Stimulated activated CD8-positive, alpha-beta memory T cell treated with anti-CD3 and anti-CD28 coated beads, Interleukin-4, amount 100 ng/mL, for 48 hours (primary cell): Measurements from ENCODE around the gene CHMP4B.

ENCODE experiments used
- DNase-seq: peaks from one replicate; pipeline ENCODE4 v3.0.0-alpha.2; 2020

Gene CHMP4B

GRCh38 chr20:33841436-33841799 lies 30.3 kb downstream of the CHMP4B start:
- DNase-seq: no peak

DNA sequence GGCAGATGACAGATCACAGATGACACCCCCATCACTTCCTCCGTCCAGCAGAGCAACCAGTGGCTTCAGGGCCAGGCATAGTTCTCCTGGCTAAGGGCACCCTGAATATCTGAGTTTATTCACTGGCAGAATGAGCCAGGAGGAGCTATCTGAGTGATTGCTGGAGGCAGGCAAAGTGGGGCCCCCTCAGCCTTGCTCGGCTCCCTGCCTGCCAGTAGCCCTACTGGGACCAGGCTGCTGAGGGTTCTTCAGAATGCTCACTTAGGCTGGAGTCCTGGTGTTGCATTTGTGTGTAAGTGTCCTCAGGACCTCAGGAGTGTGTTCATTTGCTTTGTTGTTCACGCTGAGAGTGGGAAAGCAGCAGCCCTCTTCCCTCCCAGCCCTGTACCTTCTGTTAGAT lies 31.2 kb downstream of the CHMP4B start:
- no peak for DNase-seq

GRCh38 chr20:33843050-33843449 lies 31.9 kb downstream of the CHMP4B start:
- no peak for DNase-seq

DNA sequence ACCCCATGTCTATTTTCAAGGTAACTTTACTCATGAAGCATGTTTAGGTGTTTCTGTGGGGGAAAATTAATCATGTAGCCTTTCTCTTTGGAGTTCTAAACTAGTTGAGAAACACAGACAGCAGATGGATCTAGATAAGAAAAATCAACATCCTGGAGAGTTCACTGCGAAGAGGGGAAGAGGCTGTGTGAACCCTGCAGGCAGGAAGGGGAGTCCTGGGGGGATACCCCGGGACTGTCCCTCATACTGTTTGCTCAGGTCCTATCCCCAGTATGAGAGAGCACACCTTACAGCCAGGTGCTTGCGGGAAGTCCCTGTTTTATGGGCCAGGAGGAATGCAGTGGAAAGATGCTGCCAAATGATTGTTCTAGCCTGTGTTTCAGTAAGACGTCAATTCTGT lies 32.7 kb downstream of the CHMP4B start:
- no peak for DNase-seq

- no peak for DNase-seq
These were observed 35.3 kb downstream of the CHMP4B start for GRCh38 chr20:33846291-33846935.

- no peak for DNase-seq
These were observed 35.9 kb downstream of the CHMP4B start for GRCh38 chr20:33847006-33847405.

DNA sequence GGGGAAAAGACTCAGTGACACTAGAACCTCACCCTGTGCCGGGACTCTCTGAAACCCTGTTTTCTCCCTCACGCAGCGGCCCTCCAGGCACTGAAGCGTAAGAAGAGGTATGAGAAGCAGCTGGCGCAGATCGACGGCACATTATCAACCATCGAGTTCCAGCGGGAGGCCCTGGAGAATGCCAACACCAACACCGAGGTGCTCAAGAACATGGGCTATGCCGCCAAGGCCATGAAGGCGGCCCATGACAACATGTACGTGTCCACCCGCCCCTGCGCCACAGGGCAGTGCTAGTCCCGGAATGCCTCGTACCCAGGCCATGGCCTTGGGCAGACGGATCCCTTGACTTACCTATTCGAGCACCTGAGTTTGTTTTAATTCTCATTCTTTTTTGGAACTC lies 37.2 kb downstream of the CHMP4B start:
- no peak for DNase-seq

DNA sequence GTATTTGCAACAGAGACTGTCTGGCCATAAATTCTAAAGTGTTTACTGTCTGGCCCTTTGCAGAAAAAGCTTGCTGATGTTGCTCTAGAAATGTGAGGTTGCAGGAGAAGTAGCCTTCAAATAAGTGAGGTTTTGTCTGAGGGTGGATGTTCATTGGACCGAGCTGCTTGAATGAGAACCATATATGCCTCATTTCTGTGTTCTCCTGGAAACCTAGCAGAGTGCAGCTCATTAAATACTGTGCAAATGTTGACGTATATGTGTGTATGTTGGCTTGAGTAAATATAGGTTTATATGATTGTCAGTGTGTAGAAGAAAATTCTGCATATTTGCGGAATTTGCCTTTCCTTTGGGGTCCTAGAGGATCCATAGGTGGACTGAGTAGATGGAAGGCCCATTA lies 39.0 kb downstream of the CHMP4B start:
- DNase-seq: no peak

DNA sequence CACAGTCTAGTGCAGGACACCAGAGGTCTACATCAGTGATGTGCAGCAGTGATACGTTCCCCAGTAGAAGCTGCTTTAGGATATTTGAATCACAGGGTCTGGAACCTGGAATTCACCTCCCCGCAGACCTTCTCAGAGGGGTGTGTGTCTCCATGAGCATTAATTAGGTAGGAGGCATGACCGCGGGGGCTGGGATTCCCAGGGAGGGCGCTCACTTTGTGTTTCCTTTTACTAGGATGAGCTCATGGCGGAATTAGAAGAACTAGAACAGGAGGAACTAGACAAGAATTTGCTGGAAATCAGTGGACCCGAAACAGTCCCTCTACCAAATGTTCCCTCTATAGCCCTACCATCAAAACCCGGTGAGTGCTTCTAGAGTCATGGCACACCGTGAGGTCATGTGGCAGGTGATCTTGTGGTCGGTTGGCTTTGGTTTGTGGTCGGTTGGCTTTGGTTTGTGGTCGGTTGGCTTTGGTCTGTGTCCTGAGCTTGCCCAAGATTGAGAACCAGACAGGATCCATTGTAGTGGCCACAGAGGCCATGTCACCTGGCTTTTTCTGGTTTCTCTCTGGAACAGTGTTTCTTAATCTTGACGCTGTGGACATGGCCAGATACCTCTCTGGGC lies 40.8 kb downstream of the CHMP4B start:
- DNase-seq: no peak

DNA sequence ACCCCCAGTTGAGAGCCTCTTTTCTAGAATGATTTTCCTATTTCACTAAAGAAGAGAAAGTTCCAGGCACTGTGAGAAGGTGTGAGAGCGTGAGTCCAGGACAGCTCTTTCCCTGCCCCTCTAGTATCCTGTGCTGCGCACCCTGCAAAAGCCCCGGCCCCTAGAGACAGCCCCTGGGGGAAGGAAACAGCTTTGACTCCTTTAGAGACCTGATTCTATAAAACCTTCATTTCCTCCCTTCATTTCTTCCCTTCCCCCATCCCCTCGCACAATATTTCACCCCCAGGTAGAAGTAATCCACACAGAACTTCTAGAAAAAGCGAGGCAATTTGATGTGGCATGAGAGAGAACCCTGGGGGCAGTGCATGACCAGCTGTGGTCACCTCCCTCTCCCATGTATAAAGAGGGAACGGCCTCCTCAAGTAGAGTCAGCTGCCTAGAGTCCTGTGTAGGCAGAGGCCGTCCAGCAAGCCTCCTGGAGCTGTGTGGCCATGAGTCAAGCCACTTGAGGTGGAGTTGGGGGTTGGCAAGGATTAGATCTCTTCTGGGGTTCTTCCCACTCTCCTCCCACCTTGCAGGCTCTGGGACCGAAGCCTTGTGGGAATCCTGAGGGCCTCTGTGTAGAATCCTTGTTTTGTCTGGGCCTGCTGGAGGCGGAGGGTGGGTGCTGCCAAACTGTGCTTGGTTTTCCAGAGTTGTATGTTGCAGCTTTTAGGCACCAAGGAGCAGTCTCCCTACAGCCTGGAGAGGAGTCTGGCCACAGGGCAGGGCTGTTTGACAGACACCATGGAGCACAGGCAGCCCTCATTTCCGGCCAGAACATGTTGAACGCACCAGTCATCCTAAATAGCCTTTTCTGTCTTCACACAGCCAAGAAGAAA lies 41.7 kb downstream of the CHMP4B start:
- DNase-seq: no peak

DNA sequence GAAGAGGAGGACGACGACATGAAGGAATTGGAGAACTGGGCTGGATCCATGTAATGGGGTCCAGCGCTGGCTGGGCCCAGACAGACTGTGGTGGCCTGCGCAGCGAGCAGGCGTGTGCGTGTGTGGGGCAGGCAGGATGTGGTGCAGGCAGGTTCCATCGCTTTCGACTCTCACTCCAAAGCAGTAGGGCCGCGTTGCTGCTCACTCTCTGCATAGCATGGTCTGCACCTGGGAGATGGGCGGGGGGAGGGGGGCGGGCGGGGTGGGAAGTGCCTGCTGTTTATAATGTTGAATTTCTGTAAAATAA lies 42.3 kb downstream of the CHMP4B start:
- DNase-seq: no peak

DNA sequence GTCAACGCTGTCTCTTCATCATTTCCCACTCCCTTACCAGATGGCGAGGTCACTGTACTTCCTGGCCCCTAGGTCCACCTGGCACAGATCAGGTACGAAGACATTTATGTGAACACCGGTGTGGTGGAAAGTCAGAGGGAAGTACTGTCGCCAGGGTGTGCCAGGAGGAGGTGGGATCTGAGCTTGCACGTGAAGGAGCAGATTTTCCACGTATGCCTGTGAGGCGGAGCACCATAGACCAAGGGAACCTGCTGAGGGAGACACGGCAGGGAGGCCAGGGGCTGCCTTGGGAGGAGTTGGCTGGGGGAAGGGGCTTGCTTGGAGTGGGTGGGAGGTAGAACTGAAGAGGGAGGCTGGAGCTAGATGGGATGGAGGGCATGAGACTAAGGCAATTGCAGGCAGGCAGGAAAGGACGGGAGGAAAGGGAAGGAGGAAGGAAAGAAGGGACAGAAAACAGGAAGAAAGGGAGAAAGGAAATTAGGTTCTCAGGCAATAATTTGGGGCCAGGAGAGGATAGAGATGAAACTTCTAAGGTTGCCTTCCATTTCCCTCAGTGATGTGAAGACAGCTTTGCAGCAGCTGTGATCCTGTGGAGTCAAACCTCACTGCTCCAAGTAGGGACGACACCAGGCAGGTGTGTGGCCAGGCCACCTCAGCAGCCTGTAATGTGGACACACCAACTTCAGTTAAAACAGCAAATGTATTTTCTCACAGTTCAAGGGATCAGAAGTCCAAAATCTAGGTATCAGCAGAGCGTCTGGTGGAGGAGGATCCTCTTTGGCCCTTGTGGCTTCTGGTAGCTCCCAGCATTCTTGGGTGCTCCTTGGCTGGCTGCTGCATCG lies 46.8 kb downstream of the CHMP4B start:
- no peak for DNase-seq

- DNase-seq: no peak
These were observed 47.5 kb downstream of the CHMP4B start for GRCh38 chr20:33858666-33859065.

DNA sequence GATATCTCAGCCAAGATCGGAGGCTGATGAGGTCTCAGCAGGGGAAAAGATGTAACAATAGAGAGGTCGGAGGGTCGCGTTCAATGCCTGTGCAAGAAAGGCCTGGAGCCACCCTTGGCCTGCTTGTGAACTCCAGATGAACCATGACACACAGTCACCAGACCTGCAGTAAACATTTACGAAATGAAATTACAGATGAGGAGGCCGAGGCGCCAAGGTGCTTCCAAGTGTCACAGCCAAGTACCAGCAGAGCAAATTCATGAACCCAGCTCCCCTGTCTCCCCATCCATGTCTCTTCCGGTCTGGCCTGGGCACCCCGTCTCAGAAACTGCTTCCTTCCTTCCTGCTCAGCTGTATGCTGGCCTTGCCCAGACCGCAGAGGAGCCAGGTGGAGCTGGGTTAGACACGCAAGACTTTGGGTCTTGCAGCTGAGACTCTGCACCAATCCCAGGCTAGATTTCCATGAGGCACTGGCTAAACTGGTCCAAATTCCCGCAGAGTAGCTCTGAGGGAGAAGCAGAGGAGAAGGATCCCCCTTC lies 48.1 kb downstream of the CHMP4B start:
- peak; percentile 33 for DNase-seq

DNA sequence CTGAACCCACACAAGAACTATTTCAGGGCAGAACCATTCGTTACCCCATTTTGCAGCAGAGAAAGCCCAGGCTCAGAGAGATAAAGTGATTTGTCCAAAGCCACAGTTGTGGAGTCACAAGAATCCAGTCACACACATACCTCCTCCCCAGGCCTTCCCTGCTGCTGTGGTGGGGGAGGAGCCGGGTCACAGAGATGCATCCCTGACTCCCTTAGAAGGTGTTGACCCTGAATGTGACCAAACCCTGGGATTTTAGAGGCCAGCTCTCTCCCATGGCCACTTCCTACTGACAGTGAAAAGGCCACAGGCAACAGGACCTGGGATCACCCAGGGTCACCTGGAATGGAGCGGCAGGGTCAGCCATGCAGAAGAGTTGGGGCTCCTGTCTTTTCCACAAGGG lies 48.6 kb downstream of the CHMP4B start:
- DNase-seq: no peak

GRCh38 chr20:33861458-33861857 lies 50.3 kb downstream of the CHMP4B start:
- DNase-seq: no peak

- peak; percentile 75 for DNase-seq
These were observed 51.7 kb downstream of the CHMP4B start for GRCh38 chr20:33862709-33863403.

GRCh38 chr20:33863440-33864323 lies 52.5 kb downstream of the CHMP4B start:
- DNase-seq: no peak

DNA sequence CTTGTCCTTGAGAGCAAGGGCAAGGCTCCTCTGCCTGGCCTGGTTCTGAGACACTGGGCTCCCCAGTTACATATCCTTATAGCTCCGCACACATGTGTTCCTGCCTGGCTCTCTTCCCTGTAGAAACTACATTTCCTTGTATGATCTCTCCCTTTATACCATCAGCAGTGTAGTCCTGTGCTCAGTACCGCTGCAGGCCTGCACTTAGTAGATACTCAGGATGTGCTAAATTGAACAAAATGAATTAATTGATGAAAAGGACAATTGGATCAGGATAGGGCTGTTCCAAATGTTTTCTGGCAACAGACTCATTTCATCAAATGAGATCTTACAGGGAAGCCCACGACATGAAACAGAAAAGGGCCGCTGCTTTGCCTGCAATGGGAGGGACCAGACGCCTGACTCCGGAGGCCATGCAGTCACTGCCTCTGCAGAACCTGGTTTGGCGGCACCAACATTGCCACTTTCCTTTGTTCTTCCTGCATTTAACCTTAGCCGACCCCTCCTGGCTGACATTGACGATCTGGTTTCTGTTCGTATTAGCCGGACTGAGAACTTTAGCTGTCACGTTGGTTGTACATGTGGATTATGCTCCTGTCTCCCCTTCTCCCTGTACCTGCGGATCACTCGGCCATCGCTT lies 53.3 kb downstream of the CHMP4B start:
- no peak for DNase-seq

DNA sequence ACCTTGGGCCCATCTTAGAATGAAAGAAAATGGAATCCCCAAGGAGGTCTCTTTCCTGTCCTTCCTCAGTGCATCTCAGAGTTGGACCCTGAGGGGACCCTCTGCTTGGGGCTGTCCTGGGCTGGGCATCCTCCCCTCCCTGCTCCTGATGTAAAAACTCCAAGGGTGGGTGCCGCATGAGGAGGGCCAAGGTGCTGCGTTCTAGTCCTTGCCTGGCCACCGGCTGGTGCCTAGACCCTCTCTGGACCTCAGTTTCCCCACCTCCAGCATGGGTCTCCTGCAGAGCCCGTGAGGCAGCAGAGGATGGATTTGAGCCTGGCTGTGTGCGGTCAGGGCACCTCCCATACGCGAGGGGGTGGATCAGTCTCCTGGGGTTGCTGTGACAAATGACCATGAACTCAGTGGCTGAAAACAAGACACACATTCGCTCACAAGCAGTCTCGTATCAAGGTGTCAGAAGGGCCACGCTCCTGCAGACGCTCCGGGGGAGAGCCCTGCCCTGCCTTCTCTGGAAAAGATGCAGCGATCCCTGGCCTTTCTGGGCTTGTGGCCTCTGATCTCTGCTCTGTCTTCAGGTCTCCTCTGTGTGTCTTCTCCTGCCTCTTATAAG lies 54.7 kb downstream of the CHMP4B start:
- no peak for DNase-seq
